ENCODE data around the gene FABP6. TPM values are rescaled to one million over a fixed set of nuclear protein-coding genes. Genes with fewer than 3 reads are reported as not detected.

Gene FABP6
- total RNA-seq, 2 donors from 2014 or later = 0.37 to 1.9 TPM

DNA sequence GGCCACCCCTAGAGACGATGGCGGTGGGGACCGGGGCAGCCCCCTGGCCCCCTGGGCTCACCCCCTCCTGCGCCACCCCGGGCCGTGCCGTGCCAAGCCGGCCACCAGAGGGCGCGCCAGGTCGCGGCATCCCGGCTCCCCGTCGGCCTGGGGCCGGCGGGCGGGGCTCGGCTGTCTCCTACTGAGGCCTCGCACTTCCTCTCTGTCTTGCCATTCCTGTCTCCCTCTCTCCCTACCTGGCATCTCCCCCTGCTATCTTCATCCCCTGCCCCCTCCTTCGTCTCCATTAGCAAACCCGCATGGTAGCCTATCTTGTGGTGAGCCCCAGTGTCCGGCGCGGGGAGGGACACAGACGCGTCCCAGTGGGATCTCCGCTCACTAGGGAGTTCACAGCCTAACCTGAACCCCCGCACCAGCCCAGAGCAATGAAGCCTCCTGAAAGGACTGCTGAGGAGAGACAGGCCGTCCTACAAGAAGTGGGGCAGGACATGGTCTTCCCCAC lies 29.8 kb upstream of the FABP6 start:
- Mint-ChIP-seq H3K4me3 (peak overlapping the region; percentile 54), H3K9me3 (no peaks in the 10 kb centered on the region), H3K27ac (no peak overlapping the region), H3K4me1 (peaks cover 28% of the 10 kb centered on the region), H3K27me3 (ENCODE audit: insufficient read depth) (peaks cover 4% of the 10 kb centered on the region), H3K36me3 (ENCODE audit: low read depth) (no peaks in the 10 kb centered on the region)
- Histone ChIP-seq H3K27me3 (ENCODE audit: control insufficient read depth, insufficient read depth, low read length, poor library complexity, severe bottlenecking) (no peaks in the 10 kb centered on the region), H3K4me1 (ENCODE audit: control insufficient read depth, insufficient read depth, low read length) (peaks cover 17% of the 10 kb centered on the region), H3K27ac (ENCODE audit: low read depth, low read length) (no peak overlapping the region), H3K36me3 (ENCODE audit: control insufficient read depth, insufficient read depth, low read length) (no peaks in the 10 kb centered on the region), H3K9ac (ENCODE audit: extremely low read depth, low read length, poor library complexity, severe bottlenecking) (no peak overlapping the region), H3K9me3 (ENCODE audit: control insufficient read depth, low read length) (no peaks in the 10 kb centered on the region), H3K4me3 (ENCODE audit: low read length) (no peak overlapping the region)
- peak; percentile 91 for DNase-seq
- TF ChIP-seq, protein P1, sequence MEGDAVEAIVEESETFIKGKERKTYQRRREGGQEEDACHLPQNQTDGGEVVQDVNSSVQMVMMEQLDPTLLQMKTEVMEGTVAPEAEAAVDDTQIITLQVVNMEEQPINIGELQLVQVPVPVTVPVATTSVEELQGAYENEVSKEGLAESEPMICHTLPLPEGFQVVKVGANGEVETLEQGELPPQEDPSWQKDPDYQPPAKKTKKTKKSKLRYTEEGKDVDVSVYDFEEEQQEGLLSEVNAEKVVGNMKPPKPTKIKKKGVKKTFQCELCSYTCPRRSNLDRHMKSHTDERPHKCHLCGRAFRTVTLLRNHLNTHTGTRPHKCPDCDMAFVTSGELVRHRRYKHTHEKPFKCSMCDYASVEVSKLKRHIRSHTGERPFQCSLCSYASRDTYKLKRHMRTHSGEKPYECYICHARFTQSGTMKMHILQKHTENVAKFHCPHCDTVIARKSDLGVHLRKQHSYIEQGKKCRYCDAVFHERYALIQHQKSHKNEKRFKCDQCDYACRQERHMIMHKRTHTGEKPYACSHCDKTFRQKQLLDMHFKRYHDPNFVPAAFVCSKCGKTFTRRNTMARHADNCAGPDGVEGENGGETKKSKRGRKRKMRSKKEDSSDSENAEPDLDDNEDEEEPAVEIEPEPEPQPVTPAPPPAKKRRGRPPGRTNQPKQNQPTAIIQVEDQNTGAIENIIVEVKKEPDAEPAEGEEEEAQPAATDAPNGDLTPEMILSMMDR (conservative IDR thresholded peaks at IDR 0.05) = peak; percentile 100
- WGBS, 2 experiments (ENCODE audit: insufficient coverage in 1 of 2, insufficient read length in 1 of 2) = 0 to 15% methylated on average over 6 to 30 of the region's 30 CpGs

DNA sequence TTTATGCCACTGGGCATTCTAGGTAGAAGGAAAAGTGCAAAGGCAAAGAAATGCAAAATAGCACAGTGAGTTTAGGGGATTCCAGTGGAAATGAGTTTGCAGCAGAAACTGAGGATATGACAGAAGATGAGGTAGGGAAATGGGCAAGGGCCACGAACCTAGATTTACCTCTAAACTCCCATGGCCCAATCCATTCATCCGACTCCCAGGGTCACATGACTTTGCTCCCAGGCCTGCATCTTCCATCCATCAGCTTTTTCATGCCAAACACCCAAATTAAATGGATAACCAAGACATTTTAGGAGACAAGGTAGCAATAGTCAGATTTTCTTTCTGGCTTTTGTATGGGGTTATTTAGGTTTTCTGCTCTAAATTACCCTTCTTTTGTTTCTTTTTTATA lies 22.2 kb upstream of the FABP6 start:
- TF ChIP-seq, protein P1 (conservative IDR thresholded peaks at IDR 0.05) = no peak
- H3K4me1 Mint-ChIP-seq = peaks cover 21% of the 10 kb centered on the region
- Histone ChIP-seq H3K27ac (ENCODE audit: low read depth, low read length) (no peak overlapping the region), H3K27me3 (ENCODE audit: control insufficient read depth, insufficient read depth, low read length, poor library complexity, severe bottlenecking) (no peaks in the 10 kb centered on the region), H3K9me3 (ENCODE audit: control insufficient read depth, low read length) (no peaks in the 10 kb centered on the region), H3K4me1 (ENCODE audit: control insufficient read depth, insufficient read depth, low read length) (peaks cover 10% of the 10 kb centered on the region), H3K36me3 (ENCODE audit: control insufficient read depth, insufficient read depth, low read length) (no peaks in the 10 kb centered on the region), H3K9ac (ENCODE audit: extremely low read depth, low read length, poor library complexity, severe bottlenecking) (no peak overlapping the region), H3K4me3 (ENCODE audit: low read length) (no peak overlapping the region)
- no peak overlapping the region for H3K4me3 Mint-ChIP-seq
- no peaks in the 10 kb centered on the region for H3K36me3 Mint-ChIP-seq (ENCODE audit: low read depth)
- no peak for DNase-seq
- H3K27me3 Mint-ChIP-seq (ENCODE audit: insufficient read depth) = peaks cover 16% of the 10 kb centered on the region
- no peak overlapping the region for H3K27ac Mint-ChIP-seq
- 90% methylated on average over 2 of the region's 2 CpGs; no CpG with 5 or more reads in 1 of the 2 experiments for WGBS, 2 experiments (ENCODE audit: insufficient coverage in 1 of 2, insufficient read length in 1 of 2)
- H3K9me3 Mint-ChIP-seq = no peaks in the 10 kb centered on the region

DNA sequence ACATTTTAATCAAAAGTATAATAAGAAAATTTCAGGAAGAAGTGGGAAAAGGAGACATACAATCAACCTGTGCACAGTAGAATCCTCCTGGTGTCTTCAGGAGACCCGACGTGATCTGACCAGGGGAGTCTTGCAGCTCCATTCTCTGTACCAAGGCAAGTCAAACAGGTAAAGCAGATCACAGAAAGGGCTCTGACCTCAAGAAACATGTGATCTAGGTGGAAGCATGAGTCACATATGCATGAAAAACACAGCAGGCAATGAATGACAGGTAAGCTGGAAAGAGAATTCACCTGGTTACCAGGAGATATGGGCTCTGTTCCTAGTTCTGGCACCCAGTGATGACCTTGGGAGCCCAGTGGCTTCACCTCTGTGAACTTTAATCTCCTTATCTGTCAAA lies 19.4 kb upstream of the FABP6 start:
- H3K4me3 Mint-ChIP-seq = no peak overlapping the region
- H3K36me3 Mint-ChIP-seq (ENCODE audit: low read depth) = no peaks in the 10 kb centered on the region
- peaks cover 24% of the 10 kb centered on the region for H3K27me3 Mint-ChIP-seq (ENCODE audit: insufficient read depth)
- Histone ChIP-seq H3K4me1 (ENCODE audit: control insufficient read depth, insufficient read depth, low read length) (peaks cover 6% of the 10 kb centered on the region), H3K27ac (ENCODE audit: low read depth, low read length) (no peak overlapping the region), H3K9ac (ENCODE audit: extremely low read depth, low read length, poor library complexity, severe bottlenecking) (no peak overlapping the region), H3K4me3 (ENCODE audit: low read length) (no peak overlapping the region), H3K36me3 (ENCODE audit: control insufficient read depth, insufficient read depth, low read length) (no peaks in the 10 kb centered on the region), H3K9me3 (ENCODE audit: control insufficient read depth, low read length) (no peaks in the 10 kb centered on the region), H3K27me3 (ENCODE audit: control insufficient read depth, insufficient read depth, low read length, poor library complexity, severe bottlenecking) (no peaks in the 10 kb centered on the region)
- DNase-seq = no peak
- WGBS, 2 experiments (ENCODE audit: insufficient coverage in 1 of 2, insufficient read length in 1 of 2) = 92 to 95% methylated on average over 2 of the region's 2 CpGs
- H3K27ac Mint-ChIP-seq = no peak overlapping the region
- H3K4me1 Mint-ChIP-seq = peaks cover 17% of the 10 kb centered on the region
- H3K9me3 Mint-ChIP-seq = no peaks in the 10 kb centered on the region
- TF ChIP-seq, protein P1 (conservative IDR thresholded peaks at IDR 0.05) = no peak
